Thyroid gland (tissue), 4 donors: ENCODE data around the gene SVOPL.

Experiments
- CTCF ChIP-seq, 6 experiments: fragments of 200-600 bp in 3 of 6; fragments of 450-650 bp in 3 of 6; sonication (generic) in 3 of 6; IDR thresholded peaks; one replicate each; pipeline ENCODE4 v1.5.1; 2016 to 2019; ENCODE audit warnings: antibody characterized with exemption in 6 of 6, mild to moderate bottlenecking in 2 of 6, inconsistent platforms in 1 of 6, moderate library complexity in 1 of 6
- POLR2A ChIP-seq, 2 donors: fragments of 450-650 bp; IDR thresholded peaks; one replicate each; pipeline ENCODE4 v1.6.1; 2017; ENCODE audit warnings: antibody characterized with exemption in 2 of 2, mild to moderate bottlenecking in 2 of 2, moderate library complexity in 1 of 2

- TF ChIP-seq CTCF (IDR thresholded peaks at IDR 0.05) (no peak), POLR2A (IDR thresholded peaks at IDR 0.05) (no peak)
These were observed 15.7 kb upstream of the SVOPL start for GRCh38 chr7:138716889-138717288.
